Measurements from ENCODE around the gene STXBP3. TPM values are rescaled to one million over a fixed set of nuclear protein-coding genes. Genes with fewer than 3 reads are reported as not detected.

Gene STXBP3
- total RNA-seq, 2 experiments from 2014 or later = 46.3 to 48.1 TPM

- ATAC-seq = no peak
- H3K27ac Mint-ChIP-seq = no peak overlapping the region
- no peaks in the 10 kb centered on the region for H3K4me1 Mint-ChIP-seq
- CTCF ChIA-PET = interaction anchor here (1.4 kb wide), 1 partner anchor 32 kb away, joined by 3 read pairs; no protein-coding TSS in a partner anchor
- peaks cover 67% of the 10 kb centered on the region for H3K36me3 Mint-ChIP-seq
- no peak overlapping the region for H3K4me3 Mint-ChIP-seq
- no peak for DNase-seq
- peaks cover 18% of the 10 kb centered on the region for H3K9me3 Mint-ChIP-seq (ENCODE audit: low read depth)
- H3K27me3 Mint-ChIP-seq = no peaks in the 10 kb centered on the region
Measured at GRCh38 chr1:108791790-108792189, 45.3 kb downstream of the STXBP3 start.

DNA sequence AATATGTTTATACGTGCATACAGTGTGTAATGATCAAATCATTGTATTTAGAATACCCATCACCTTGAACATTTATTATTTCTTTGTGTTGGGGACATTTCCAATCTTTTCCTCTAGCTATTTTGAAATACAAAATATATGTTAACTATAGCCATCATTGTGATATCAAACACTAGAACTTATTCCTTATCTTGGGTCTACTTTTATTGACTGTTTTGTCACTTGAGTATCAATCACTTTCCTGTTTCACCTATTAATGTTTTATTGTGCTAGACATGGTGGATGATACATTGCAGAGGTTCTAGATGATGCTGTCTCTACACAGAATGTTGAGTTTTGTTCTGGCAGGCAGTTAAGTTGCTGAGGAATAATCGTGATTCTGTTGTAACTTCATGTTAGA is 45.9 kb downstream of the STXBP3 start:
- no peak for DNase-seq
- Mint-ChIP-seq H3K27me3 (no peaks in the 10 kb centered on the region), H3K4me1 (no peaks in the 10 kb centered on the region), H3K9me3 (ENCODE audit: low read depth) (peaks cover 18% of the 10 kb centered on the region), H3K4me3 (no peak overlapping the region), H3K27ac (no peak overlapping the region), H3K36me3 (peaks cover 63% of the 10 kb centered on the region)
- CTCF ChIA-PET = interaction anchor here (1.0 to 1.4 kb wide), 2 partner anchors 29 to 32 kb away, joined by 3 read pairs; no protein-coding TSS in a partner anchor
- no peak for ATAC-seq

DNA sequence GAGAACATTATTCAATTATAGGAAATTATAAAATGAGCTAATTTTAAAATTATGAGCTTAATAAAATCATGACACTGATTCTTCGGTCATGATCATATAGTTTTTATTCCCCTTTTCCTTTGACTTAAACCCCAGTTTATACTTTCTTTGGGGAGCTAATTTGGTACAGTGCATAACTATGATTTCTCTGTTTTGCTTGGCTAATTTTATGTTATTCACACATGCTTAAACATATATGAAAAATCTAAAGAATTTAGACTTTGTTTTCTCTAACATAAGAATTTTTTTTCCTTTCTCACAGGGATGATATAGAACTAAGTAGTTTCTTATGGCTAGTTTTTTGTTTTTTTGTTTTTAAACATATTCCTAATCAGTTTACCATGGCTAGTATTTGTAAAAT is 52.5 kb downstream of the STXBP3 start:
- Mint-ChIP-seq H3K36me3 (peaks cover 42% of the 10 kb centered on the region), H3K27ac (no peak overlapping the region)
- CTCF ChIA-PET = interaction anchor here (0.7 to 1.3 kb wide), 2 partner anchors 29 to 314 kb away, joined by 3 read pairs; no protein-coding TSS in a partner anchor

GRCh38 chr1:108801101-108801500 is 54.6 kb downstream of the STXBP3 start:
- CTCF ChIA-PET = interaction anchor here (0.9 to 1.3 kb wide), 2 partner anchors 51 to 109 kb away, joined by 3 read pairs; partner anchors contain the start of gene PRPF38B
- peaks cover 37% of the 10 kb centered on the region for H3K36me3 Mint-ChIP-seq
- no peaks in the 10 kb centered on the region for H3K9me3 Mint-ChIP-seq (ENCODE audit: low read depth)
- no peaks in the 10 kb centered on the region for H3K4me1 Mint-ChIP-seq
- no peak overlapping the region for H3K27ac Mint-ChIP-seq
- no peak overlapping the region for H3K4me3 Mint-ChIP-seq
- no peaks in the 10 kb centered on the region for H3K27me3 Mint-ChIP-seq
- DNase-seq (no peak), ATAC-seq (no peak)

More for the DNA sequence above, 52.5 kb downstream of the STXBP3 start:
- no peaks in the 10 kb centered on the region for H3K9me3 Mint-ChIP-seq (ENCODE audit: low read depth)
- no peak for ATAC-seq
- no peaks in the 10 kb centered on the region for H3K27me3 Mint-ChIP-seq
- no peak overlapping the region for H3K4me3 Mint-ChIP-seq
- H3K4me1 Mint-ChIP-seq = no peaks in the 10 kb centered on the region
- DNase-seq = no peak

DNA sequence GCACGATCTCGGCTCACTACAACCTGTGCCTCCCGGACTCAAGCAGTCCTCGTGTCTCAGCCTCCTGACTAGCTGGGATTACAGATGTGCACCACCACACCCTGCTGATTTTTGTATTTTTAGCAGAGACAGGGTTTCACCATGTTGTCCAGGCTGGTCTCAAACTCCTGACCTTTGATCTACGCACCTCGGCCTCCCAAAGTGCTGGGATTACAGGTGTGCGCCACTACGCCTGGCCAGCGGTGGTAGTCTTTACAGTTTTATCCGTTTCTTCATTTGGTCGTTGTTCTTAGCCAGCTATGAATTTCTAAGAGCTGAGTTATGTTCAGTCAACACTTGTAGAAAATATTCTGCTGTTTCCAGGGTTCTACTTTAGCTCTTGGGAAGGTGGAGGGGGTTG is 57.1 kb downstream of the STXBP3 start:
- Mint-ChIP-seq H3K36me3 (peaks cover 33% of the 10 kb centered on the region), H3K4me3 (no peak overlapping the region), H3K4me1 (no peaks in the 10 kb centered on the region), H3K9me3 (ENCODE audit: low read depth) (no peaks in the 10 kb centered on the region), H3K27me3 (no peaks in the 10 kb centered on the region), H3K27ac (peak overlapping the region; percentile 38)
- ATAC-seq = no peak
- DNase-seq = no peak
- CTCF ChIA-PET = no interaction called here

DNA sequence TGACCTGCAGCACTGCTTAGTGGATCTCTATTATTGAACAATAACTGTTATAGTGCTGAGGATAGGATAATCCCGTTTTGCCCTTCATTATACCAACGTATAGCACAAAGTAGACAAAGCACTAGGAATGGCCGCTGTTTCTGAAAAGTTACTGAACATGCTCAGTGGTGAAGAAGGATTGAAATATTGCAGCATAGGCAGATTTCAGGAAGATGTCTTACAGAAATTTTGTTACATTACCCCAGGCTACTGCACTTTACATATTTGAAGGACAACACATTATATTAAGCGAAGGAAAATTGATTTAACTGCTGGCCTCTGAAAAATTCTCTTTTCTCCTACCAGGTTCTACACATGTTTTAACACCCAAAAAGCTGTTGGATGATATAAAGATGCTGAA is 62.0 kb downstream of the STXBP3 start:
- Mint-ChIP-seq H3K4me1 (no peaks in the 10 kb centered on the region), H3K9me3 (ENCODE audit: low read depth) (no peaks in the 10 kb centered on the region), H3K27ac (no peak overlapping the region), H3K27me3 (no peaks in the 10 kb centered on the region), H3K36me3 (peaks cover 21% of the 10 kb centered on the region), H3K4me3 (no peak overlapping the region)
- CTCF ChIA-PET = no interaction called here
- DNase-seq = no peak
- ATAC-seq = no peak

DNA sequence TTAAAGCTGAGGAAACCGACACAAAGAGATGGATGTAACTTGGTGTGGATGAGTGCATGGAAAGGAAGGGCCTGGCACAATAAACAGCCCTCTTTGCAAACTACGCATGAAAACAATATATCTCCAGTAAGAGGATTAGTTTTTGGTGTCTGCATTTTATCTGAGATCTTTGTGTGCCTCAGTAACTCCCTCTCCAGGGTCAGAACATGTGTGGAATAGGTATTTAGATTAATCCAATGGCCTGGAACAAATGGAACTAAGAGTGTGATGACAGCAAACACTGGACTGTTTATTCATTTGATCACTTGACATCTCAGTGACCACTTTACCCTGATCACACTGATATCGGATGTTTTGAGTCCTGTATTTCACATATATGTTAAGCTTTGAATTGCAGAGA is 65.1 kb downstream of the STXBP3 start:
- Mint-ChIP-seq H3K36me3 (peaks cover 16% of the 10 kb centered on the region), H3K4me3 (no peak overlapping the region), H3K27me3 (peaks cover 12% of the 10 kb centered on the region), H3K9me3 (ENCODE audit: low read depth) (no peaks in the 10 kb centered on the region), H3K4me1 (no peaks in the 10 kb centered on the region), H3K27ac (no peak overlapping the region)
- ATAC-seq (no peak), DNase-seq (no peak)
- CTCF ChIA-PET = no interaction called here

GRCh38 chr1:108813326-108813725 is 66.9 kb downstream of the STXBP3 start:
- Mint-ChIP-seq H3K36me3 (peaks cover 14% of the 10 kb centered on the region), H3K27ac (no peak overlapping the region), H3K4me3 (no peak overlapping the region), H3K27me3 (peaks cover 14% of the 10 kb centered on the region), H3K4me1 (no peaks in the 10 kb centered on the region), H3K9me3 (ENCODE audit: low read depth) (no peaks in the 10 kb centered on the region)
- CTCF ChIA-PET = interaction anchor here (1.2 kb wide), 1 partner anchor 15 kb away, joined by 6 read pairs; no protein-coding TSS in a partner anchor
- ATAC-seq (no peak), DNase-seq (no peak)

DNA sequence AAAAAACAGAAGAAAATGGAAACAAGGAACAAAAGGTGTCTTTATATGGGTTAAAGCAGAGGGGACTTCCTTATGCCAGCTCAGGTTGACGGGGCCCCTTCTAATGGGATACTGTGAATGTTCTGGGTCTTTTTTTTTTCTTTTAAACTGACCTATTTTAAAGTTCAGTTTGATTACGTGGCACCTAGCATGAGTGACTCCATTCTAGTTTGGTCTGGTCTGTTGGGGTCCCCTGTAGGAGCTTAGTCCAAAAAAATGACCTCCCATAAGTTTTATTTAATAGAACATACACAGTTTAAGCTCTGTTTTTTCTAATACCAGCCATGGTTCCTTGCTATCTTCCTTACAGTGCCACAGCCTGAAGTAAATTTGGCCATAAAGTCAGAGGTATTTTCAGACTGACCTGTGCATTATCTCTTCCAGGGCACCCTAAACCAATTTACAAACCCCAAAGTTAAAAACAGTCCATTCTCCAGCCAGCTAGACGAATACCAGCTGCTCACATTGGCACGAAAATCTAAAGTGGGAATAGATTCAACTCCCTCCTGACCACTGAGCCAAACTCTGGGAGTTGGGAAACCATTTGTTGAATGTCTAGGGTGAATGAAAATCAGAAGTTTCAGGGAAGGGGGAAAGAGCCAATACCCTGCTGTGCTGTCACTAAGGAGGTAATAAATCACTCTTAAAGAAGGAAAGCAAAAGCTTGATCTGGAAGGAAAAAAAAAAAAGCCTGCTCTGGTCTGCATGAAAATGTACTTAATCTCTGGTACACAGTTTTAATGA is 68.1 kb downstream of the STXBP3 start:
- DNase-seq = no peak
- Mint-ChIP-seq H3K9me3 (ENCODE audit: low read depth) (no peaks in the 10 kb centered on the region), H3K27me3 (peaks cover 14% of the 10 kb centered on the region), H3K27ac (no peak overlapping the region), H3K4me1 (no peaks in the 10 kb centered on the region), H3K36me3 (peaks cover 9% of the 10 kb centered on the region), H3K4me3 (no peak overlapping the region)
- CTCF ChIA-PET = interaction anchor here (1.1 to 1.2 kb wide), 2 partner anchors 12 to 14 kb away, joined by 3 to 6 read pairs; no protein-coding TSS in a partner anchor
- ATAC-seq = no peak

DNA sequence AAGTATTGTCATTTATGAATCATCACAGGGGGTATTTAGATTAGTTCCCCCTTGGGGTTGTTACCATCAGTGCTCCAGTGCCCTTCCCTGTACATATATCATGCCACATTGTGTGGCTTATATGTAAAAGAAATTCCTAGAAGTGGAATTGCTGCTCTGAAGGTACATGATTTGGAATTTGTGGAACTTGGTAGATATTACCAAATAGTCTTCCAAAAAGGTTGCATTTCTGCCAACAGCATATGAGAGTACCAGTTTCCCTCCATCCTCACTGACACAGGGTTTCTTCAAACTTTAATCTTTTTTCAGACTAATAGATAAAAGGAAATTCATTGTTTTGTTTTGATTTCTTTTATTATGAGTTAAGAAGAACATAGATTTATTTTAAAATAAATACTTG is 69.1 kb downstream of the STXBP3 start:
- ATAC-seq = no peak
- CTCF ChIA-PET = no interaction called here

GRCh38 chr1:108816049-108816893 is 69.8 kb downstream of the STXBP3 start:
- DNase-seq (no peak), ATAC-seq (no peak)
- Mint-ChIP-seq H3K27ac (no peak overlapping the region), H3K9me3 (ENCODE audit: low read depth) (no peaks in the 10 kb centered on the region), H3K4me3 (no peak overlapping the region), H3K36me3 (peaks cover 3% of the 10 kb centered on the region), H3K27me3 (peaks cover 16% of the 10 kb centered on the region), H3K4me1 (no peaks in the 10 kb centered on the region)
- CTCF ChIA-PET = interaction anchor here (1.7 to 2.3 kb wide), 2 partner anchors 10 to 12 kb away, joined by 6 to 9 read pairs; no protein-coding TSS in a partner anchor

More for the DNA sequence above, 69.1 kb downstream of the STXBP3 start:
- peaks cover 16% of the 10 kb centered on the region for H3K27me3 Mint-ChIP-seq
- H3K9me3 Mint-ChIP-seq (ENCODE audit: low read depth) = no peaks in the 10 kb centered on the region
- H3K4me3 Mint-ChIP-seq = no peak overlapping the region
- H3K4me1 Mint-ChIP-seq = no peaks in the 10 kb centered on the region
- peaks cover 3% of the 10 kb centered on the region for H3K36me3 Mint-ChIP-seq
- no peak overlapping the region for H3K27ac Mint-ChIP-seq
- DNase-seq = no peak

DNA sequence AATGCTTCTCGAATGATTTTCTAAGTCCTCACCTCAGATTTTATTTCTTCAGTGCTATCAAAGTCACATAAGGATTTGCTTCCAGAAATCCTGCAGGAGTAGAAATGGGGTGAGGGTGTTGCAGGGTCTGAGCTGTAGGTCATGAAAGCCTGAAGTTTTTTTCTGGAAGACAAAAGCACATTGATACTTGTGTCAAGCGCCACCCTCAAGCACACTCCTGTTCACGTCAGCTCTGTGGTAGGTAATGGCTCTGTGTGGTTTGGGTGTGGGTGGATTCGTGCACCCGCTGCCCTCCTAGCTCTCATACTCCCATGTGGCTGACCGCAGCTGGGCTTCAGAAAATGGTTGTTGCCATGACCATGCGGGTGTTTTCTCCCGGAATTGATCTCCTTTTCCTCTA is 70.5 kb downstream of the STXBP3 start:
- H3K9me3 Mint-ChIP-seq (ENCODE audit: low read depth) = no peaks in the 10 kb centered on the region
- H3K36me3 Mint-ChIP-seq = no peaks in the 10 kb centered on the region
- H3K27me3 Mint-ChIP-seq = peaks cover 20% of the 10 kb centered on the region
- DNase-seq = no peak
- ATAC-seq = no peak
- H3K4me1 Mint-ChIP-seq = no peaks in the 10 kb centered on the region
- CTCF ChIA-PET = interaction anchor here (1.7 to 2.3 kb wide), 2 partner anchors 10 to 11 kb away, joined by 6 to 9 read pairs; no protein-coding TSS in a partner anchor
- H3K4me3 Mint-ChIP-seq = no peak overlapping the region
- no peak overlapping the region for H3K27ac Mint-ChIP-seq

DNA sequence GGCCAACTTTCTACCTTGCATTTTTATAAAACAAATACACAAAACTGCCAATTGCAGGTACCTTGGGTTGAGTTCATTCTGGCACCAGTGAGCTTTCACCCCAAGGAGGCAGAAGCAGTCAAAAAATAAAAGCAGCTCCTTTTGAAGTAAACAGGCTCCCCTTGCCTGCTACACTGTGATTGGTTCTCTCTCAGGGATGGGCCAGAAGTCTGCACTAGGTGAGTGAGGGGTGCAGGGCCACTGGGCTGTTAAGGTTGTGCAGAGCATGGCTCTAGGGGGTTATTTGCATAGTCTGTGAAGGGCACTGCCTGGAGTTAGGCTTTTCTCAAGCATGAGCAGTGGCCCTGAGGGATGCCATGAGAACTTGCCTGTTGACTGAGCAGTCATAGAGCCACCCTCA is 71.3 kb downstream of the STXBP3 start:
- Mint-ChIP-seq H3K4me1 (no peaks in the 10 kb centered on the region), H3K36me3 (no peaks in the 10 kb centered on the region), H3K27me3 (peaks cover 27% of the 10 kb centered on the region), H3K4me3 (no peak overlapping the region), H3K9me3 (ENCODE audit: low read depth) (no peaks in the 10 kb centered on the region), H3K27ac (no peak overlapping the region)
- ATAC-seq (no peak), DNase-seq (no peak)
- CTCF ChIA-PET = interaction anchor here (1.5 to 2.3 kb wide), 3 partner anchors 10 to 282 kb away, joined by 4 to 9 read pairs (median 6); no protein-coding TSS in a partner anchor
